HG03378 (cell line): ENCODE measurements around the gene COG7.
"Not testable (repeated sequence)": the region's sequence is repeated elsewhere in the genome, so short reads cannot be mapped to it uniquely, and the experiment has no call there.

Experiments
- ATAC-seq: cut with Tn5 transposase; IDR thresholded peaks from one replicate; pipeline ENCODE4 v1.9.1; 2021; ENCODE audit warnings: mild to moderate bottlenecking, moderate library complexity; ENCODE audit not compliant: unreplicated experiment

Gene COG7

GRCh38 chr16:23452572-23453337 is at the start of gene COG7:
Gene COG7 (minus strand): TSS chr16:23453189. CDS start chr16:23452994, 195 bp downstream.
- ATAC-seq, result peak; percentile 73

- ATAC-seq, result no peak
Measured at GRCh38 chr16:23502466-23502865, 49.5 kb upstream of the COG7 start.

- no peak for ATAC-seq
Measured at GRCh38 chr16:23501291-23501690, 48.3 kb upstream of the COG7 start.

- no peak for ATAC-seq
Measured at GRCh38 chr16:23500862-23501225, 47.9 kb upstream of the COG7 start.

- no peak for ATAC-seq
Measured at GRCh38 chr16:23500212-23500861, 47.3 kb upstream of the COG7 start.

GRCh38 chr16:23499801-23500200 is 46.8 kb upstream of the COG7 start:
- ATAC-seq, result no peak

GRCh38 chr16:23498863-23499262 is 45.9 kb upstream of the COG7 start:
- no peak for ATAC-seq

- no peak for ATAC-seq
Measured at GRCh38 chr16:23497543-23497868, 44.5 kb upstream of the COG7 start.

GRCh38 chr16:23496821-23497542 is 44.0 kb upstream of the COG7 start:
- ATAC-seq, result no peak

GRCh38 chr16:23495671-23496070 is 42.7 kb upstream of the COG7 start:
- no peak for ATAC-seq

- no peak for ATAC-seq
Measured at GRCh38 chr16:23494188-23494587, 41.2 kb upstream of the COG7 start.

- no peak for ATAC-seq
Measured at GRCh38 chr16:23491490-23492391, 38.8 kb upstream of the COG7 start.

GRCh38 chr16:23486480-23486879 is 33.5 kb upstream of the COG7 start:
- no peak for ATAC-seq

GRCh38 chr16:23485841-23486240 is 32.9 kb upstream of the COG7 start:
- no peak for ATAC-seq

GRCh38 chr16:23485257-23485614 is 32.2 kb upstream of the COG7 start:
- ATAC-seq, result no peak

GRCh38 chr16:23484510-23485256 is 31.7 kb upstream of the COG7 start:
- ATAC-seq, result no peak

- not testable (repeated sequence) for ATAC-seq
Measured at GRCh38 chr16:23483492-23483891, 30.5 kb upstream of the COG7 start.

- ATAC-seq, result peak; percentile 63
Measured at GRCh38 chr16:23482778-23483177, 29.8 kb upstream of the COG7 start.

- no peak for ATAC-seq
Measured at GRCh38 chr16:23480257-23480656, 27.3 kb upstream of the COG7 start.

GRCh38 chr16:23479138-23479537 is 26.1 kb upstream of the COG7 start:
- no peak for ATAC-seq
